Left colon (tissue), 2 donors: ENCODE data around the gene CDK11B. TPM values are rescaled to one million over a fixed set of nuclear protein-coding genes. Genes with fewer than 3 reads are reported as not detected.
A peak's percentile ranks its signal among the peaks of the same experiment; 100 is the strongest.

Source experiments
- ATAC-seq: fragments of 200-7000 bp; cut with Tn5 transposase; one replicate; pipeline ENCODE4 v1.9.1; 2020; ENCODE audit warnings: mild to moderate bottlenecking, moderate library complexity
- DNase-seq, 2 donors: peaks; one replicate each; pipeline ENCODE4 v3.0.0-alpha.2; 2020
- intact Hi-C, 2 donors: fragments of 100-400 bp; cut with DNase I in 1 of 2; cut with micrococcal nuclease in 1 of 2; formaldehyde crosslinking; loops; one replicate each; pipeline versions ENCODE4 v1.11.2 to v1.14.0; 2022; cut with DNase I, micrococcal nuclease
- total RNA-seq, 2 donors: library from RNA; stranded (reverse); fragmentation: NEBNext Ultra II Directional; extraction: Animal tissue kit (Norgen Biotek cat#: 25700); gene quantifications; one replicate each; pipeline ENCODE4 v1.2.1, GENCODE V29; 2021
- donor health status: DM: no; HTN: no; CAD: no.
- donor health status: DM: yes; HTN: yes; CAD: no.

CDK11B gene
- total RNA-seq, 2 donors from 2014 or later, result 29.6 to 37.0 TPM

DNA sequence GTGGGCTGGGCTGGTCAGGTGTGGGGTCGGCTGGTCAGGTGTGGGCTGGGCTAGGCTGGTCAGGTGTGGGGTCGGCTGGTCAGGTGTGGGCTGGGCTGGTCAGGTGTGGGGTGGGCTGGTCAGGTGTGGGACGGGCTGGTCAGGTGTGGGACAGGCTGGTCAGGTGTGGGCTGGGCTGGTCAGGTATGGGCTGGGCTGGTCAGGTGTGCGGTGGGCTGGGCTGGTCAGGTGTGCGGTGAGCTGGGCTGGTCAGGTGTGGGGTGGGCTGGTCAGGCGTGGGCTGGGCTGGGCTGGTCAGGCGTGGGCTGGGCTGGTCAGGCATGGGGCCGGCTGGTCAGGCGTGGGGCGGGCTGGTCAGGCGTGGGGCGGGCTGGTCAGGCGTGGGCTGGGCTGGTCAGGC is 52.6 kb downstream of the CDK11B start:
- intact Hi-C loops, result no loop called here
- no peak for DNase-seq
- ATAC-seq, result no peak

DNA sequence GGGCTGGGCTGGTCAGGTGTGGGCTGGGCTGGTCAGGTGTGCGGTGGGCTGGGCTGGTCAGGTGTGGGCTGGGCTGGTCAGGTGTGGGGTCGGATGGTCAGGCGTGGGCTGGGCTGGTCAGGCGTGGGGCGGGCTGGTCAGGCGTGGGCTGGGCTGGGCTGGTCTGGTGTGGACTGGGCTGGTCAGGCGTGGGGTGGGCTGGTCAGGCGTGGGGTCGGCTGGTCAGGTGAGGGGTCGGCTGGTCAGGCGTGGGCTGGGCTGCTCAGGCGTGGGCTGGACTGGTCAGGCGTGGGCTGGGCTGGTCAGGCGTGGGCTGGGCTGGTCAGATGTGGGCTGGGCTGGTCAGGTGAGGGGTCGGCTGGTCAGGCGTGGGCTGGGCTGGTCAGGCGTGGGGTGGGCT is 53.1 kb downstream of the CDK11B start:
- ATAC-seq (no peak), DNase-seq (no peak)
- intact Hi-C loops, result no loop called here

DNA sequence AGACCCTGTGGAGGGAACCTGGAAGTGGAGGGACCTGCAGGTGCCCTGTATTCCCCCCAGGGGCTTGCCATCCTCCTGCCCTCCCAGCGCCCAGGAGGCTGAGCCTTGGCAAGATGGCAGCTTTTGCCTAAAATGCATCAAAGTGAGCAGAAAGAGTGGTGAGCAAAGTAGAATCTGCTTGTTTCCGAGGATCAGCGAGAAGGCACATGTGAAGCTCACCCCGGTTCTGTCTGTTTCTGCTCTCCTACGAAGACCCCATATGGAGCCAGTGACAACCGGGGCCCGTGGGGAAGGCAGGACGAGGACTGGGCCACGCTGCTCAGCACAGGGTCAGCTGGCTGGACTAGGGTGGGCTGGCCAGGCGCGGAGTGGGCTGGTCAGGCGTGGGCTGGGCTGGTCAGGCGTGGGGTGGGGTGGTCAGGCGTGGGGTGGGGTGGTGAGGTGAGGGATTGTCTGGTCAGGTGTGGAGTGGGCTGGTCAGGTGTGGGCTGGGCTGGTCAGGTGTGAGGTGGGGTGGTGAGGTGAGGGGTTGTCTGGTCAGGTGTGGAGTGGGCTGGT is 53.7 kb downstream of the CDK11B start:
- no peak for ATAC-seq
- no peak for DNase-seq
- intact Hi-C loops, result no loop called here

DNA sequence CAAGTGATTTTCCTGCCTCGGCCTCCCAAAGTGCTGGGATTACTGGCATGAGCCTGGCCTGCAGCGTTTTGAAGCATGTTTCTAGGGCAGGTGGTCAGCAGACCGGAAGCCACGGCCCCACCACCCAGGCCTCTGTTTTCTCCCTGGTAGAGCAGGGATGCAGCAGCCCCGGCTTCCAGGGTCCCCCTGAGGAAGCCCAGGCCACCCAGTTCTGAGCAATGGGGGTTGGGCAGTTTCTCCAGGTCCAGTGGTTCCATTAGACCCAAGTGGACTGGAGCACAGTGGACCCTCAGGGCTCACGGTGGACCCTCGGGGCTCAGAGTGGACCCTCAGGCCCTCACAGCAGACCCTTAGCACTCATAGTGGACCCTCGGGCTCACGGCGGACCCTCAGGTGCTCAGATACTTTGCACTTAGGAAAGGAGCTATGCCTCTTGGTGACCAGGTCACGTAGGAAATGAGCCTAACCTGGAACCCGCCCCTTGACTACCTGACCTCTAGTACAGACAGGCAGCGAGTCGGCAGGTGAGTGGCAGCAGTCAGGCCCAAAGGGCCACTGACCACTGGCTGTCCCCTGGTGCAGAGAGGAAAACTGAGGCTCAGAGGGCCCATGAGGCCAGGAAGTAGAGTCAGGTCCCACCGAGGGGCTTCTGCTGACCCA is 54.3 kb downstream of the CDK11B start:
- DNase-seq (no peak), ATAC-seq (no peak)
- intact Hi-C loops, result no loop called here

DNA sequence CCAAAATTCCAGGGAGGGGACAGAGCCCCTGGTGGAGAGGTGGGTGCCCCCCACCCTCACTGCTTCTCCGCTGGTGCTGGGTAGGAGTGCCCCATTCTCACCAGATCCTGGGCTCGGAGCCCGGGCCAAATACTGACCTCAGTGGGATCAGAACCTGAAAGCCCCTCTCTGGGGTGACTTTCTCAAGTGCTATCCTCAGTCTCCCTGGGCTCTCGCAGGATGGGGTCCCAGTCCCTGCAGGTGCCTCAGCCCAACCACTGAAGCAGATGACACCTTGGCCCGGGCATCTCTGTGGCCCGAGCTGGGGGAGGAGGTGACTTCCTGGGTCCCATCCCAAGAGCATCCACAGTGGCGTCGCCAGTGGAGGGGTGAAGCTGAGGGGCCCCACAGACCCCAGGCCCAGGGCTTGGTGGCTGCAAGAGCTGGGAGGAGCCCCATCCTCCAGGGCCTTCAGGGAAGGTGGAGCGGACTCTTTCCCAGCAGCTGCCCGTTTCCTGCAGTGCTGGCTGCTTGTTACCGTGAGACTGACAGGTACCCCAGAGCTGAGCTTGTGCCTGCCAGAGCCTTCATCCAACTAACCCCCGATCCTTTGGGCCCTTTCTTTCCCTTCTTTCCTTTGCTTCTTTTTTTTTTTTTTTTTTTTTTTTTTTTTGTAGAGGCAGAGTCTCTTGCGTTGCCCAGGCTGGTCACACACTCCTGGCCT is 55.0 kb downstream of the CDK11B start:
- no peak for ATAC-seq
- DNase-seq, result no peak
- intact Hi-C loops, result no loop called here

DNA sequence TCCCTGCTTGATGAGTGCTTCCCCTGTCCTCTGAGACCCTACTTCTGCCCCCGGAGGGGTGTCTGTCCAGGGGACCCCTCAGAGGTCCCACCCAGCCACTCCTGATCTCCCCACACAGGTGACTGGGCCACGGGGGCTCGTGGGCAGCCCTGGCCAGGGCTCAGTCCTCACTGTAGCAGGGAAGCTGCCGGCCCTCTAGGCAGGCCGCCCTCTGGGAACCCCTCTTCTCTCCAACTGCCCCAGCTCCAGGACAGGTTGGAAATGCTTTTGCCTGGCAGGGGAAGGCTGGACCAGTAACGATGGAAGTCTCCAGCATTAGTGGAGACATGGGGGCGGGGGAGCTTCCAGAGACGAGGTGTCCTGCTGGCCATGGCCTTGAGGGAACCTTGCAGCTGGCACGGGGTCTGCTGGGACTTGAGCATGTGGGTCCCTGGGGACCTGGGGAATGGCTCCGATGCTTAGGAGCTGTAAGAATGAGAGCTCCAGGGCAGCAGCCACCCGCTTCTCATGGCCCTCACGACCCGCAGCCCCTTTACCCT is 55.8 kb downstream of the CDK11B start:
- intact Hi-C loops, result no loop called here
- no peak for ATAC-seq
- no peak for DNase-seq

DNA sequence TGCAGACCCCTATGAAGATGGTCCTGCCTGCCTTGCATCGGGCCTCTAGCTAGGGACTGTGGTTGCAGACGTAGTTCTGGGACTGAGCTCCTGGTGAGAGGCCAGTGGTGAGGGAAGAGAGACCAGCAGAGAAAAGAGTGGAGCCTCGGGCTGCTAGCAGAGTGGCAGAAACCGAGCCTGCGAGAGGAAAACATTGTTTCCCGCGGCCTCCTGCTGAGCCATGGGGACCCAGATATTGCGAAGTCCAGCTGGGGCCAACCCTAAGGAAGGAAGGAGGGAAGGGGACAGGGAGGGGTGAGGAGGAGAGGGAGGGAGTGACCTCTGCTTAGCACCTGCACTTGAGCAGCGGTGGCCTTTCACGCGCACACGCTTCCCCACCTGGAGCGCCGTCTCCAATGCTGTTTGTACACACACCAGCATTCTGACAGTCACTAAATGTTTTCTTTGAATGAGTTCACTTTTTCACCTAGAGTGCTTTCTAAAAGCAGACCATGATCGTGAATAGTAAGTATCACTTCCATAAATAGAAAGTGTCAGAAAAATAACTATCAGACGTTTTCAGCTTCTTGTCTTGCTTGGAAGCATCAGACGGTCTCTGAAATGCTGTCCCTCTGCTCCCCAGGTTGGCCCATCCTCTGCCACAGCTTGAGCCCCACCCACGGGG is 56.4 kb downstream of the CDK11B start:
- intact Hi-C loops, result no loop called here
- DNase-seq (no peak), ATAC-seq (no peak)

DNA sequence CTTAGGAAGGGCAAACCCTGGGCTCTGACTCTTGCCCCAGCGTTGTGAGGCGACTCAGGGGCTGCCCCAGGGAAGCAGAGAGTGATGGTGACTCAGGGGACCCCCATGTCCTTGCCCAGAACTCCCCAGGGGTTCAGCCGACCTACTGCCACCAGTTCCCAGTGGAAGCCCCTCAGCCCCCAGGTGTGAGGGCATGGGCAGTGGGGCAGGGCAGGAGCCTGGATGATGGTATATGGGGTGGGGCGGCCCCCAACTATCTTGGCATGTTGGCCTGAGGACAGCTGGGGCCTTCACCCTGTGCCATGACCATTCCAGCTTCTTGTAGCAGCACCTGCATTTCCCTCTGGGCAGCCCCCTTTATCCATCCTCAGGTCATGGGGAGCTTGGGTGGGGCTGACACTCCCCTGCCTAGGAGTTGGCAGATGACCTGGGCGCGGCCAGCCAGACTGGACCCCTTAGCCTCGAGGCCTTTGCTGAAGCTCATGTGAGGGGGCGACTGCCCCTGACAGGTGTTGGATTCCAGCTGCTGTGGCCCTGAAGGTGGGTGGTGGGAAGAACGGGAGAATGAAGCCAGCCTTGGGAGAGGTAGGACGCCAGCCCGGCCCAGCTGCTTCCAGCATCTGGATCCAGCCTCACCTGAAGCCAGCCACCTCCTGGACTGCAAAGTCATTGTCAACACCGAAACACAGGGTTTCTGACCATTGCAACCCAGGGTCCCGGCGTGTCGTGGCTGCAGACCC is 57.1 kb downstream of the CDK11B start:
- intact Hi-C loops, result no loop called here
- DNase-seq (no peak), ATAC-seq (no peak)

DNA sequence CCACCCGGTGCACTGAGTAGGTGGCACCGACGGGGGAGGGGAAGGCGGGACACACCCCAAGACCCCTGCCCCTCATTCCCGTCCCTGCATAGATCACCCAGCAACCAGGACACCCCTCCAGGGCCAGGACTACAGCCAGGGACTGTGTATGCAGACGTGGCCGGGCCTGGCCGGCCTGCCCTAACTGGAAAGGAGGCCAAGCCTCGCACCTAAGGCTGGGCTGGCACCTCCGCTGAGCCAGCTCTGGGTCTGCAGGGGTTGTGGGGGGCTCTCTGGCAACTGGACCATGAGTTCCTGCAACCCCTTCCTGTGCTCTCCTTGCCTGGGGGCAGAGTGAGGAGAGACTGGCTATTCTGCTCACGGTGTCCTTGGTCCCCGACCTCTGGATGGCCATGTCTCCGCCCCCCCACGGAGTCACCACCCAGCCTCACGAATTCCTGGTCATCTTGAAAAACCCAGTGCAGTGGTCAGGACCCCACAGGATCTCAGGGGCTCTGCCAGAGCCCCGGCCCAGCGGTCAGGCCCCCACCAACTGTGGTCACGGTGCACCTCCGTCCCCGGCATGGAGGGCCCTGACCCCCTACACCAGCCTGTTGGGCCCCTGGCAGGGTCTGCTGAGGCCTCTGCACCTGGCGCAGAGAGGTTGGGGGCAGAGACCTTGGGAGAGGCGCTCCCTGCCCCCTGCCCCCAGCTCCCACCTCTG is 57.8 kb downstream of the CDK11B start:
- DNase-seq (no peak), ATAC-seq (no peak)
- intact Hi-C loops, result no loop called here

DNA sequence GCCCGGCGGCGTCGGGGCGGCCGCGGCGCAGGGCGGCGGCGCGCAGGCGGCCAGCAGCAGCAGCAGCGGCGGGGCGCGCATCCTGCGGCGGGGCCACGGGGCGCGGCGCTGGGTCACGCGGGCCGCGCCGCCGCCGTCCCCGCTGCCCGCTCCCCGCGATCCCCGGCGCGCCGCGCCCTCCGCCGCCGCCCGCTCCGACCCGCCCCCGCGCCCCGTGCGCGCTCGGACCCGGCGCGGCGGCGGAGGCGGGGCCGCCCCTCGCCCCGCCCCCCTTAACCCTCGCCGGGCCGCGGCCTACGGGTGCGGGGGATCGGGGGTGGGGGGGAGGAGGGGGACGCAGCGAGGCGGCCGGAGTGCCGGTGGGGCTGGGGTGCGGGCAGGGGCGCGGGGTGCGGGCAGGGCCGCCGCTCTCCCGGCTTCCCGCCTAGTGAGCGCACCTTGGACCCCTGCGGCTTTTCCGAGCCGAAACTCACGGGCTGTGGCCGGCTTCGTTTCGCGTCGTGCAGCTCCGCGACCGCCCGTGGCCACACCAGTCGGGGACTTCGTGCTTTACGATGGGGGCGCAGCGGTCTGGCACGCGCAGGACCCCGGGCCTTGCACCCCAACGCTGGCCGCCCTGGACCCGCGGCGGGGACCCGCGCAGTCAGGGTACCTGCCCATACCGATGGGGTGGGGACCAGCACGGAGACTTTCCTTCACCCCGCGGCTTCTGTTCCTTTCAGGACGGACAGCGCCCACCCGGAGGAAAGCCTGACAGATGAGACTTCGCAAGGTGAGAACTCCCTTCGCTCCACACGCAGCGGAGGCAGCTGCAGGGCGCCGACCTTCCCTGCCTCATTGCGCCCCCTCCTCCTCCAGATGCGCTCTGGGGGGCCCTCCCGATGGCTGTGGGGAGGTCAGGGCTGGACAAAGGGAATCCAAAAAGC is 58.6 kb downstream of the CDK11B start, which contains the start of gene FNDC10:
TSS of gene FNDC10 (minus strand) at position 201 of the 926 bp plus-strand sequence. CDS start at position 81, 120 bp downstream.
- intact Hi-C loops, result no loop called here
- no peak for DNase-seq
- ATAC-seq, result peak; percentile 36

DNA sequence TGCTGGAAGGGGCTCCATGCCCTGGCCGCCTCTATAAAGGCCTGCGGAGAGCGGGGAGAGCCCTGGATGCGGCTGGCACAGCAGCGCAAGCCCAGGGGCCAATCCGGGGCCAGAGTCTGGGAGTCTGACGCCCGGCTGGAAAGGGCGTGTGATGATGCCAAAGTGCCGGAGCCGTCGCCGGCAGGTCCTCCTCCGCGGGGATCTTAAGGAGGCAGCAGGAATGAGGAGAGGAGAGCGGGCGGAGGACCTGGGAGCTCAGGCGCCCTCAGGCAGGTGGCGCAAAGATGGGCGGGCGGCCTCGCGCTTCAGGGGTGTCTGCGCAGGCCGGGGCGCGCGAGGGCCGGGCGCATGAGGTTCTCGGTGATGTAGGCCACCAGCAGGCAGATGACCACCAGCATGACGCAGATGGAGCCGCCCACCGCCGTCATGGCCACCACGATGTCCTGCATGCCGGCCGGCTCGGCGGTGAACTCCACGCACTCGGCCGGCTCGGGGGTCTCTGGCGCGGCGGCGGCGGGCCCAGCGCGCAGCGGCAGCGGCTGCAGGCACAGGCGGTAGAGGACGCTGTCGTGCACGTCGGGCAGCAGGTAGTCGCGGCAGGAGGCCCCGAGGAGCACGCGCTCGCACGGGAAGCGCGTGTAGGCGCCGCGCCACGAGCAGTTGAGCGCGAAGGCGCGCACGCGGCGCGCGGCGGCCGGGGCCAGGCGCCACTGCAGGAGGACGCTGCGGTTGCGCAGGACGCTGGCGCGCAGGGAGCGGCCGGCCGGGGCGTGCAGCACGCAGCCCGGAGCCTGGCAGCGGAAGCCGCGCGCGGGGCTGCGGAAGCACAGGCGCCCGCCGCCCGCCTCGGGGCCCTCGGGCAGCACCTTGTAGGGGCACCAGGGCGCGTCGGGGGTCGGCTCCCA is 59.5 kb downstream of the CDK11B start:
- peak; percentile 56 for ATAC-seq
- intact Hi-C loops, result no loop called here
- no peak for DNase-seq

DNA sequence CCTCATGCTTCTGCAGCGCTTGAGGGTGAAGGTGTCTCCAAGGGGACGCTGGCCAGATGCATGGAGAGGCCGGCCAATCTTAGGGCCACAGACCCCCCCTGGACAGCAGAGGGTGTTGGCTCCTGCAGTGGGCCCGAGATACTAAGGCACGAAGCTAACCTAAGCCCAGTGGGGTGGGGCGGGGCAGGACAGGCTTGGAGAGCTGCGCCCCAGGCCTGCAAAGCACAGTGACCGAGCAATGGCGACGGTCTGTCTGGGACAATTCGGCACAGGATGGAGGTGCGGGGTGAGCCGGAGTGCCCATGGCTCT is 60.1 kb downstream of the CDK11B start:
- no peak for ATAC-seq
- intact Hi-C loops, result no loop called here
- no peak for DNase-seq

DNA sequence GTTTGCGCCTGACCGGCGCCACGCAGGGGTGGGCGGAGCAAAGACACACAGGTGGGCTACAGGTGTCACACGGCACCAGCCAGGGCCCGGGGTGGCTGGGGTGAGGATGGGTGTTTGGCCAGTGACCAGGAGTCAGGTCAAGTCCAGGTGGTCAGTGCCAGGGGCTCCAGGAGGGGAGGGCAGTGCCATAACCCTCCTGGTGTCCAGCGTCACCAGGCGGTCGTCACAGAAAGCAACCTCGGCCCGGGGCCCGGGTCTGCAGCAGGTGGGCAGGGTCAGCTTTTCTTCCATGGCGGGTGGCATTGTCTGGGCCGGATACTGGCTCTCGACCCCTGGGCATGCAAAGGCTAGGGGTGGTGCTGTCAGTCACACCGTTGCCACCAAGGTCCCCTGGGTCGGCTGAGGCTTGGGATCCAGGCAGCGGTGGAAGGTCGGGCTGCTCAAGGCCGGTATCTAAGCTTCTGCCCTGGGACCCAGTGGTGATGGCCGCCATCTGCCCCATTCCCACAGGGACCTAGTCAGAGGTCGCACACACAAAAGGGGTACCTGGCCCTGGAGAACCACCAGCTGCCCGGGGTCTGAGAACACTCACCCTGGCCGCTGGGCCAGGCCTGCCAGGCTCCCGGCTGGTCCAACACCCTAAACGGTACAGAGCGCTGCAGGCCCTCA is 60.6 kb downstream of the CDK11B start:
- intact Hi-C loops, result no loop called here
- DNase-seq, result no peak
- ATAC-seq, result no peak

DNA sequence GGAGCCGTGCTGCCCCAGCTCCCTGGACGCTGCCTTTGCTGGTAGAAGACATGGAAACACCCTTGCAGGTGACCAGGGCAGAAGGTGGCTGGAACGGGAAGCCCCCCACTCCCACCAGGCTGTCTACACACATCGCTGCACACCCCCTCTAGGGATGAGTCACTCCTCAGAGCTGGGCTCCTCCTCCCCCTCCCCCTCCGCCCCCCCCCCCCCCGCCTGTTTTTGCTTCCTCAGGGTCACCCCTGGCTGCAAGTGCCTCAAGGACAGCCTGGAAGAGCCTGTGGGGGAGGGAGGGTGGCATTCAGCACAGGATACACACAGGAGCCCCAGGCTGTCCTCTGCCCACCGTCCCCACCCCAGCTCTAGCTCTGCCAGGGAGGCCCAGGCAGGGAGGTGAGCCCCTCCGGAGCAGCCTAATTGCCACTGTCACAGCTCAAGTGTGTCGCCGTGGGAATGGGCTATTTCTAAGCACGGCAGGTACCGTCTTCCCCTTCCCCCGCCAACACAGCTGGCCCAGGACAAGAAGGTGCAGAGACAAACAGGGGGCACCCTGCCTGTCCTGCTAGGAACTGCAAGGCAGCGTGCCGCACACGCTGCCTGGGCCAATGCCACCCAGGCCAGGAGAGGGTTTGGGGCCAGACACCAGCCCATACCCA is 61.4 kb downstream of the CDK11B start:
- no peak for DNase-seq
- peak; percentile 62 for ATAC-seq
- intact Hi-C loops, result no loop called here

DNA sequence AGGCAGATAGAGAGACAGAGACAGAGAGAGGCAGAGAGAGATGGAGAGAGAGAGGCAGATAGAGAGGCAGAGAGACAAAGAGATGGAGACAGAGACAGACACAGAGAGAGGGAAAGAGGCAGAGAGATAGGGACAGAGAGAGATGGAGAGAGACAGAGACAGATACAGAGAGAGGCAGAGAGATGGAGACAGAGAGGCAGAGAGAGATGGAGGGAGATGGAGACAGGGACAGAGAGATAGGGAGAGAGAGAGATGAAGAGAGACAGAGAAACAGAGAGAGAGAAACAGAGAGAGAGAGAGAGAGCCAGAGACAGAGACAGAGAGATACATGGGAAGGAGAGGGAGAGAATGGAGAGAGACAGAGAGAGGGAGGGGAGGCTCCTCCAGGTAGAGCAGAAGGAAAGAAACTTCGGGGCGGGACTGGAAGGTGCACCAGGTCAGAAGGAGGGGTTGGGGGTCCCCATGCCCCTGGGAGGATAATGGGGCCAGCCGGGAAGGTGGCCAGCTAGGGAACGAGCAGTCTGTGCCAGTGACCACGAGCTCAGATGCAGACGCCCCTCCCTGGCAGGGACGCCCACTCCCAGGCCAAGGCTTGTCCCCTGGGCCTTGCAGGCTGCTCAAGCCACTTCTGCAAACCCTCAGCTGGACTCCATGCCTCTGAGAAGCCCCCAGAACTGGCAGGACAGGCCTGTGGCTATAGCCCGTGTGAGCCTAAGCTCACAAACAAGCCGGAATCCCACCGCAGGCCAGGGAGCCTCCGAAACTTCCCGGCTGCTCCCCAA is 62.1 kb downstream of the CDK11B start:
- DNase-seq, result no peak
- no peak for ATAC-seq
- intact Hi-C loops, result no loop called here
